Measurements from ENCODE around the gene NAA25.
"Not testable (repeated sequence)": the region's sequence is repeated elsewhere in the genome, so short reads cannot be mapped to it uniquely, and the experiment has no call there.

Gene NAA25

GRCh38 chr12:112049351-112049750 lies 59.2 kb downstream of the NAA25 start:
- no peak for DNase-seq

- no peak for DNase-seq
Observed at GRCh38 chr12:112046003-112046402, 62.6 kb downstream of the NAA25 start.

GRCh38 chr12:112036614-112037013 lies 72.0 kb downstream of the NAA25 start:
- not testable (repeated sequence) for DNase-seq

- DNase-seq, result no peak
Observed at GRCh38 chr12:112035219-112035785, 73.3 kb downstream of the NAA25 start.

GRCh38 chr12:112032292-112032691 lies 76.3 kb downstream of the NAA25 start:
- no peak for DNase-seq

GRCh38 chr12:112031472-112031871 lies 77.1 kb downstream of the NAA25 start:
- no peak for DNase-seq

GRCh38 chr12:112029301-112029700 lies 79.3 kb downstream of the NAA25 start:
- DNase-seq, result no peak

- DNase-seq, result no peak
Observed at GRCh38 chr12:112025808-112026375, 82.7 kb downstream of the NAA25 start.

- no peak for DNase-seq
Observed at GRCh38 chr12:112023759-112024396, 84.7 kb downstream of the NAA25 start.

GRCh38 chr12:112022241-112023016 lies 86.2 kb downstream of the NAA25 start:
- no peak for DNase-seq

- no peak for DNase-seq
Observed at GRCh38 chr12:112020947-112021457, 87.6 kb downstream of the NAA25 start.

GRCh38 chr12:112018571-112019237 lies 89.9 kb downstream of the NAA25 start:
- no peak for DNase-seq

GRCh38 chr12:112017041-112017440 lies 91.5 kb downstream of the NAA25 start:
- no peak for DNase-seq

GRCh38 chr12:112015938-112016337 lies 92.6 kb downstream of the NAA25 start:
- no peak for DNase-seq

GRCh38 chr12:112013601-112014402 lies 94.8 kb downstream of the NAA25 start:
- DNase-seq, result peak; percentile 38 to 86 (median 59)

GRCh38 chr12:112012775-112013600 lies 95.6 kb downstream of the NAA25 start, which contains the start of the genes ERP29 and TMEM116:
ERP29 (plus strand) TSS chr12:112013426; CDS start chr12:112013466, 40 bp downstream.
TMEM116 (minus strand) TSS chr12:112013165; CDS start chr12:112005270, 7,895 bp downstream.
- peak; percentile 99 to 100 (median 100) for DNase-seq

- no peak for DNase-seq
Observed at GRCh38 chr12:112011685-112012084, 96.9 kb downstream of the NAA25 start.

GRCh38 chr12:112010415-112011344 lies 97.9 kb downstream of the NAA25 start:
- DNase-seq, result no peak

- DNase-seq, result not testable (repeated sequence)
Observed at GRCh38 chr12:112009596-112009995, 99.0 kb downstream of the NAA25 start.

GRCh38 chr12:112008918-112009317 lies 99.7 kb downstream of the NAA25 start:
- DNase-seq, result no peak

Data from T-helper 1 cell (primary cell).